ENCODE measurements around the gene SLC6A3. TPM values are rescaled to one million over a fixed set of nuclear protein-coding genes. Genes with fewer than 3 reads are reported as not detected.

Gene SLC6A3
- total RNA-seq, 4 donors from 2014 or later: 0.16 to 0.22 TPM; not detected in 2

DNA sequence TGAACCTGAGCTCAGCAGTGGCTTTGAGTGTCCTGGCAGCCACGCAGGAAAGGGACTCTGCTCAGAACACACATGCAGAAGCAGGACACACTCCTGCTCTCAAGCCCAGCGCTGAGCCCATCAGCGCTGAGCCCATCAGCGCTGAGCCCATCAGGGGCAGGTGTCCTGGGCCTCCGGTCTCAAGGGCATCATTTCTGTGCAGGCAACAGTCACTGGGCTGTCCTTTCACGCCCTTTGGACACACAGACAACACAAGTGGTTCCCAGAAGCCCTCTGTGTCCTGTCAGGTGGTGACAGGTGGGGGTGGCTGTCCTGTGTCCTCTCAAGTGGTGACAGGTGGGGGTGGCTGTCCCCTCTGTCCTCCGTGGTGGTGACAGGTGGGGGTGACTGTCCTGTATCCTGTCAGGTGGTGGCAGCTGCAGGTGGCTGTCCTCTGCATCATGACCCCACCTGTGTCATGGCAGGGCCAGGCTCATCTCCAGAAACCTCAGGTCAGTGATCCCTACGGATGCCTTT, 61.3 kb downstream of the SLC6A3 start:
- TF ChIP-seq, protein P1, sequence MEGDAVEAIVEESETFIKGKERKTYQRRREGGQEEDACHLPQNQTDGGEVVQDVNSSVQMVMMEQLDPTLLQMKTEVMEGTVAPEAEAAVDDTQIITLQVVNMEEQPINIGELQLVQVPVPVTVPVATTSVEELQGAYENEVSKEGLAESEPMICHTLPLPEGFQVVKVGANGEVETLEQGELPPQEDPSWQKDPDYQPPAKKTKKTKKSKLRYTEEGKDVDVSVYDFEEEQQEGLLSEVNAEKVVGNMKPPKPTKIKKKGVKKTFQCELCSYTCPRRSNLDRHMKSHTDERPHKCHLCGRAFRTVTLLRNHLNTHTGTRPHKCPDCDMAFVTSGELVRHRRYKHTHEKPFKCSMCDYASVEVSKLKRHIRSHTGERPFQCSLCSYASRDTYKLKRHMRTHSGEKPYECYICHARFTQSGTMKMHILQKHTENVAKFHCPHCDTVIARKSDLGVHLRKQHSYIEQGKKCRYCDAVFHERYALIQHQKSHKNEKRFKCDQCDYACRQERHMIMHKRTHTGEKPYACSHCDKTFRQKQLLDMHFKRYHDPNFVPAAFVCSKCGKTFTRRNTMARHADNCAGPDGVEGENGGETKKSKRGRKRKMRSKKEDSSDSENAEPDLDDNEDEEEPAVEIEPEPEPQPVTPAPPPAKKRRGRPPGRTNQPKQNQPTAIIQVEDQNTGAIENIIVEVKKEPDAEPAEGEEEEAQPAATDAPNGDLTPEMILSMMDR (IDR thresholded peaks at IDR 0.05; ENCODE audit: low read depth): no peak

DNA sequence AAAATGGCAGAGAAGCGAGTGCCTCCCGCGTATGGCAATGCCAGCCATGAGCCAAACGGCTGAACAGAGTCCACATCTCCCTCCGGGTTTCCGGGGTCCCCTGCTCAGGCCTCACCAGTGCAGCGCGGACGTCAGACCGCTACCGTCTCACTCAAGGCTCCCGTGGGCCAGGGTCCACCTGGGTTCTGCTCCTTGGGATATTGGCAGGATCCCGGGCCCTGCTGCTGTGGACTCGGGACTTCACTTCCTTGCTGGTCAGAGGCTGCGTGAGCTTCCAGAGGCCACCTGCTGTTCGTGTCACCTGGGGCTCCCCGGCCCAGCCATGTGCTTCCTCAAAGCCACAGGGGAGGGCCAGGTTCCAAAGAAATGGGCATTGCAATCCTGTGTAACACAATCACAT, 61.9 kb downstream of the SLC6A3 start:
- TF ChIP-seq, protein P1 (IDR thresholded peaks at IDR 0.05; ENCODE audit: low read depth): no peak

DNA sequence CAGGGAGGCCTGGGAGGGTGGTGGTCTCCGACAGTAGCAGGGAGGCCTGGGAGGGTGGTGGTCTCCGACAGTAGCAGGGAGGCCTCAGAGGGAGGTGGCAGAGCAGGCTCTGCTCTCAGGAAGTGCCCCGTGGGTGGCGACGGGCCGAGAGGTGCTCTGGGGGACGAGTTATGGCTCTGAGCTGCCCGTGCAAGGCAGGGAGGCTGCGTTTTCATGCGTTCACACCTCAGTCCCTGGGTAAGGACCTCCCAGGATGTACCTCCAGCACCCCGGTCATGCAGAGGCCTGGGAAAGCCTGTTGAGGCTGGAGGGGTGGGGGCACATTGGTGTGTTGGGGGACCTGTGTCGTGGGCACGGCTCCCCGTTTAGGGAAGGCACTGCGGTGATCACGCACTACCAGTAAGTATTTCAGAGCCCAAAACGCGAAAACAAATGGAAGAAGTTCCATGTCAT, 63.0 kb downstream of the SLC6A3 start:
- TF ChIP-seq, protein P1 (IDR thresholded peaks at IDR 0.05; ENCODE audit: low read depth): no peak

DNA sequence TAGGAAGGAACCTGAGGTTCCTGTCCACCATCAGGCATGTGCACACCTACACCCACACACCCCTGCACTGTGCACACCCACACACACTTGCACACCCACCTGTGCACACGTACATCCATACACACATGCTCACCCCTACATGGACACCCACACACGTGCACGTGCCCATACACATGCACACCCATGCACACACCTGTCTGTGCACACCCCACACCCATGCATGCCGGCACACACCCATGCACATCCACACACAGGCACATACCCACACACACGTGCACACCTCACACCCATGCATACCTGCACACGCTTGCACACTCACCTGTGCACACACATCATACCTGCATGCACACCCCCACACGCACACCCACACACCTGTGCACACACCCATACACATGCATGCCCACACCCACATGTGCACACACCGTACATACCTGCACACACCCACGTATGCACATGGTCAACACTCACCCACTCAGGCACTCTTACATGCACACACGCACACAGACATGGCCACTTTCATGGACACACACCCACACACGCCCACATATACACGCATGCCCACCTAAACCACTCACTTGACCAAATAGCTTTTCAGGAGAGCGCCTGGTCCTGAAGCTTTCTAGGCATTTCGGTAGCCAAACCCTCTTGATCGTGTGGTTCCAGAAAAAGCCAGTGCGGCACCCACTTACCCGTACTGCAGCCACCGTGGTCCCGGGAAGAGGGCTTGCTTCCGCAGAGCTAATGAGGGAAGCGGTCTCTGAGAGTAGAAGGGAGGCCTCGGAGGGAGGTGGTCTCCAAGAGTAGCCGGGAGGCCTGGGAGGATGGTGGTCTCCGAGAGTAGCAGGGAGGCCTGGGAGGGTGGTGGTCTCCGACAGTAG, 63.6 kb downstream of the SLC6A3 start:
- TF ChIP-seq, protein P1 (IDR thresholded peaks at IDR 0.05; ENCODE audit: low read depth): no peak

DNA sequence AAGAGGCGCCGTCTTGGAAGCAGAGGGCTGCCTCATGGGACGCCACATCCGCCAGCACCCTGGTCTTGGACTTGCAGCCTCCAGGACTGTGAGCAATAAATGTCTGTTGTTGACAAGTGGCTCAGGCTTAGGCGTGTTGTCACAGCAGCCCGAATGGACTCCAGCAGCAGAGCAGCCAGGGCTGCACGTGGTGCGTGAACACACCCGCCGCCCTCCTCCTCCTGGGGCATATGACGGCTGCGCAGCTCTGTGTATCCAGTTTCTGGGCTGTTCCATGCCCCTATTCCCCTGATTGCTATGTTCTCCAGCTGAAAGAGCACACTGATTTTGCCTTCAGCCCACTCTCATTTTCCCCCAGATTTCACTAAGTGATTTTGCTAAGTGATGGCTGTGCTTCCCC, 64.3 kb downstream of the SLC6A3 start:
- TF ChIP-seq, protein P1 (IDR thresholded peaks at IDR 0.05; ENCODE audit: low read depth): no peak

DNA sequence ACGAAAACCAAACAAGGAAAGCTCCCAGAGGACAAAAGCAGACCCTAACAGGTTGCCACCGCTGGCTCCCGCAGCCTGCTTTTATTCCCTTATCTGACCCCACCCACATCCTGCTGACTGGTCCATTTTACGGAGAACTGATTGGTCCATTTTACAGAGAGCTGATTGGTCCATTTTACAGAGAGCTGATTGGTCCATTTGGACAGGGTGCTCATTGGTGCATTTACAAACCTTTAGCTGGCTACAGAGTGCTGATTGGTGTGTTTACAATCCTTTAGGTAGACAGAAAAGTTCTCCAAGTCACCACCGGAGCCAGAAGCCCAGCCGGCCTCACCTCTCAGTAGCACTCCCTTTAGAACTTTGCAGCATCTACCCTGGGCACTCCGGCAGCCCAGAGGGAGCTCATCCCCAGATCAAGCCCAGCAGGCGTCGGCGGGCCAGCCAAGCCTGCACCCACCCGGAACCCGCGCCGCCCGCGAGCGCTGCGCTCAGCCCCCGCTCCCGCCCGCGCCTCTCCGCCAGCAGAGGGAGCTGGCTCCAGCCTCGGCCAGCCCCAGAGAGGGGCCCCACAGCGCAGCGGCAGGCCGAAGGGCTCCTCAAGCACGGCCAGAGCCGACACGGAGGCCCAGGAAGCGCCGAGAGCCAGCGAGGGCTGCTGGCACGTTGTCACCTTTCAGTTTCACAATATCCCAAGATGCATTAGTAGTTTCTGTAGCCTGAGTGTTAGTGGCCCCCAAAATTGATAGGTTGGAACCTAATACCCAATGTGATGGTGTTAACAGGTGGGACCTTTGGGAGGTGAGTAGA, 65.0 kb downstream of the SLC6A3 start:
- TF ChIP-seq, protein P1 (IDR thresholded peaks at IDR 0.05; ENCODE audit: low read depth): no peak
